HepG2 (cell line): ENCODE results near the gene METTL26.

Experiments used
- ATF1 ChIP-seq: IDR thresholded peaks from 2 replicates; pipeline ENCODE4 v1.6.1; 2016; ENCODE audit warnings: mild to moderate bottlenecking, control low read depth
- EP300 ChIP-seq, 3 experiments: sonication (generic) in 1 of 3; formaldehyde crosslinking in 1 of 3; IDR thresholded peaks; 2 replicates each; pipeline versions ENCODE4 v1.5.1 to v1.6.1; 2011 to 2020; ENCODE audit warnings: low read depth in 2 of 3, low read length in 2 of 3, borderline replicate concordance in 1 of 3, improper control_type of control experiment in 1 of 3, mild to moderate bottlenecking in 1 of 3, missing genetic modification reagents in 1 of 3, moderate library complexity in 1 of 3
- EZH2 ChIP-seq: conservative IDR thresholded peaks from 2 replicates; pipeline ENCODE4 v1.6.1; 2012; ENCODE audit warnings: mild to moderate bottlenecking, low read depth, low read length, moderate library complexity
- RARG ChIP-seq: sonication (generic); formaldehyde crosslinking; IDR thresholded peaks from 2 replicates; pipeline ENCODE4 v1.4.0; 2020; ENCODE audit warnings: low read depth, mild to moderate bottlenecking, missing genetic modification reagents
- SUZ12 ChIP-seq: fragments of 150-350 bp; IDR thresholded peaks from 2 replicates; pipeline ENCODE4 v1.6.1; 2014; ENCODE audit warnings: low read depth, low read length
- TF ChIP-seq, protein P1 (sequence below): sonication (generic); formaldehyde crosslinking; IDR thresholded peaks from 2 replicates; pipeline ENCODE4 v1.5.0; 2020; ENCODE audit warnings: mild to moderate bottlenecking, missing genetic modification reagents, borderline replicate concordance
- TF ChIP-seq, protein P2 (sequence below): sonication (generic); formaldehyde crosslinking; IDR thresholded peaks from 2 replicates; pipeline ENCODE4 v1.5.0; 2020; ENCODE audit warnings: mild to moderate bottlenecking, missing genetic modification reagents, moderate library complexity
- TF ChIP-seq, protein P3 (sequence below): sonication (generic); formaldehyde crosslinking; IDR thresholded peaks from 2 replicates; pipeline ENCODE4 v1.4.0; 2020; ENCODE audit warnings: missing genetic modification reagents, mild to moderate bottlenecking, borderline replicate concordance

DNA sequence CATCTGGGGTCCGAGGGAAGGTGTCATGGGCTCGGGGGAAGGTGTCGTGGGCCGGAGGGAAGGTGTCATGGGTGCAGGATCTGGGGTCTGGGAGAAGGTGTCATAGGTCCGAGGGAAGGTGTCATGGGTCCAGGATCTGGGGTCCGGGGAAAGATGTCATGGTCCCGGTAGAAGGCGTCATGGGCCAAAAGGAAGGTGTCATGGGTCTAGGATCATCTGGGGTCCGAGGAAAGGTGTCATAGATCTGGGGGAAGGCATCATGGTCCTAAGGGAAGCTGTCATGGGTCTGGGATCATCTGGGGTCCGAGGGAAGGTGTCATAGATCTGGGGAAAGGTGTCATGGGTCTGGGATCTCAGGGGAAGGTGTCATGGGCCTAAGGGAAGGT is 45.3 kb downstream of the METTL26 start:
- TF ChIP-seq ATF1 (CRISPR knock-in tag): no peak
- TF ChIP-seq, protein P1, sequence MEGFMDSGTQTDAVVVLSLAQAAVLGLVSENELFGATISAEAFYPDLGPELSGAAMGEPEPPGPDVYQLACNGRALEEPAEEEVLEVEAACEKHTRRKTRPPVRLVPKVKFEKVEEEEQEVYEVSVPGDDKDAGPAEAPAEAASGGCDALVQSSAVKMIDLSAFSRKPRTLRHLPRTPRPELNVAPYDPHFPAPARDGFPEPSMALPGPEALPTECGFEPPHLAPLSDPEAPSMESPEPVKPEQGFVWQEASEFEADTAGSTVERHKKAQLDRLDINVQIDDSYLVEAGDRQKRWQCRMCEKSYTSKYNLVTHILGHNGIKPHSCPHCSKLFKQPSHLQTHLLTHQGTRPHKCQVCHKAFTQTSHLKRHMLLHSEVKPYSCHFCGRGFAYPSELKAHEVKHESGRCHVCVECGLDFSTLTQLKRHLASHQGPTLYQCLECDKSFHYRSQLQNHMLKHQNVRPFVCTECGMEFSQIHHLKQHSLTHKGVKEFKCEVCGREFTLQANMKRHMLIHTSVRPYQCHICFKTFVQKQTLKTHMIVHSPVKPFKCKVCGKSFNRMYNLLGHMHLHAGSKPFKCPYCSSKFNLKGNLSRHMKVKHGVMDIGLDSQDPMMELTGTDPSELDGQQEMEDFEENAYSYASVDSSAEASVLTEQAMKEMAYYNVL (CRISPR knock-in tag): no peak
- no peak for TF ChIP-seq EP300 (IDR thresholded peaks at IDR 0.05; ENCODE audit: low read depth in 2 of 2, low read length in 2 of 2)
- no peak for TF ChIP-seq EP300 (CRISPR knock-in tag; IDR thresholded peaks at IDR 0.05; ENCODE audit: borderline replicate concordance)
- TF ChIP-seq EZH2: no peak
- TF ChIP-seq, protein P2, sequence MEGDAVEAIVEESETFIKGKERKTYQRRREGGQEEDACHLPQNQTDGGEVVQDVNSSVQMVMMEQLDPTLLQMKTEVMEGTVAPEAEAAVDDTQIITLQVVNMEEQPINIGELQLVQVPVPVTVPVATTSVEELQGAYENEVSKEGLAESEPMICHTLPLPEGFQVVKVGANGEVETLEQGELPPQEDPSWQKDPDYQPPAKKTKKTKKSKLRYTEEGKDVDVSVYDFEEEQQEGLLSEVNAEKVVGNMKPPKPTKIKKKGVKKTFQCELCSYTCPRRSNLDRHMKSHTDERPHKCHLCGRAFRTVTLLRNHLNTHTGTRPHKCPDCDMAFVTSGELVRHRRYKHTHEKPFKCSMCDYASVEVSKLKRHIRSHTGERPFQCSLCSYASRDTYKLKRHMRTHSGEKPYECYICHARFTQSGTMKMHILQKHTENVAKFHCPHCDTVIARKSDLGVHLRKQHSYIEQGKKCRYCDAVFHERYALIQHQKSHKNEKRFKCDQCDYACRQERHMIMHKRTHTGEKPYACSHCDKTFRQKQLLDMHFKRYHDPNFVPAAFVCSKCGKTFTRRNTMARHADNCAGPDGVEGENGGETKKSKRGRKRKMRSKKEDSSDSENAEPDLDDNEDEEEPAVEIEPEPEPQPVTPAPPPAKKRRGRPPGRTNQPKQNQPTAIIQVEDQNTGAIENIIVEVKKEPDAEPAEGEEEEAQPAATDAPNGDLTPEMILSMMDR (CRISPR knock-in tag): no peak
- TF ChIP-seq RARG (CRISPR knock-in tag): no peak
- no peak for TF ChIP-seq SUZ12
- TF ChIP-seq, protein P3, sequence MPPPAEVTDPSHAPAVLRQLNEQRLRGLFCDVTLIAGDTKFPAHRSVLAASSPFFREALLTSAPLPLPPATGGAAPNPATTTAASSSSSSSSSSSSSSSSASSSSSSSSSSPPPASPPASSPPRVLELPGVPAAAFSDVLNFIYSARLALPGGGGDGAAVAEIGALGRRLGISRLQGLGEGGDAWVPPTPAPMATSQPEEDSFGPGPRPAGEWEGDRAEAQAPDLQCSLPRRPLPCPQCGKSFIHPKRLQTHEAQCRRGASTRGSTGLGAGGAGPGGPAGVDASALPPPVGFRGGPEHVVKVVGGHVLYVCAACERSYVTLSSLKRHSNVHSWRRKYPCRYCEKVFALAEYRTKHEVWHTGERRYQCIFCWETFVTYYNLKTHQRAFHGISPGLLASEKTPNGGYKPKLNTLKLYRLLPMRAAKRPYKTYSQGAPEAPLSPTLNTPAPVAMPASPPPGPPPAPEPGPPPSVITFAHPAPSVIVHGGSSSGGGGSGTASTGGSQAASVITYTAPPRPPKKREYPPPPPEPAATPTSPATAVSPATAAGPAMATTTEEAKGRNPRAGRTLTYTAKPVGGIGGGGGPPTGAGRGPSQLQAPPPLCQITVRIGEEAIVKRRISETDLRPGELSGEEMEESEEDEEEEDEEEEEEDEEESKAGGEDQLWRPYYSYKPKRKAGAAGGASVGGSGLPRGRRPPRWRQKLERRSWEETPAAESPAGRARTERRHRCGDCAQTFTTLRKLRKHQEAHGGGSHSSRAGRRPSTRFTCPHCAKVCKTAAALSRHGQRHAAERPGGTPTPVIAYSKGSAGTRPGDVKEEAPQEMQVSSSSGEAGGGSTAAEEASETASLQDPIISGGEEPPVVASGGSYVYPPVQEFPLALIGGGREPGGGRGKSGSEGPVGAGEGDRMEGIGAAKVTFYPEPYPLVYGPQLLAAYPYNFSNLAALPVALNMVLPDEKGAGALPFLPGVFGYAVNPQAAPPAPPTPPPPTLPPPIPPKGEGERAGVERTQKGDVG (CRISPR knock-in tag): no peak
